ENCODE data around the gene PARP16.

Gene PARP16, protein sequence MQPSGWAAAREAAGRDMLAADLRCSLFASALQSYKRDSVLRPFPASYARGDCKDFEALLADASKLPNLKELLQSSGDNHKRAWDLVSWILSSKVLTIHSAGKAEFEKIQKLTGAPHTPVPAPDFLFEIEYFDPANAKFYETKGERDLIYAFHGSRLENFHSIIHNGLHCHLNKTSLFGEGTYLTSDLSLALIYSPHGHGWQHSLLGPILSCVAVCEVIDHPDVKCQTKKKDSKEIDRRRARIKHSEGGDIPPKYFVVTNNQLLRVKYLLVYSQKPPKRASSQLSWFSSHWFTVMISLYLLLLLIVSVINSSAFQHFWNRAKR

DNA sequence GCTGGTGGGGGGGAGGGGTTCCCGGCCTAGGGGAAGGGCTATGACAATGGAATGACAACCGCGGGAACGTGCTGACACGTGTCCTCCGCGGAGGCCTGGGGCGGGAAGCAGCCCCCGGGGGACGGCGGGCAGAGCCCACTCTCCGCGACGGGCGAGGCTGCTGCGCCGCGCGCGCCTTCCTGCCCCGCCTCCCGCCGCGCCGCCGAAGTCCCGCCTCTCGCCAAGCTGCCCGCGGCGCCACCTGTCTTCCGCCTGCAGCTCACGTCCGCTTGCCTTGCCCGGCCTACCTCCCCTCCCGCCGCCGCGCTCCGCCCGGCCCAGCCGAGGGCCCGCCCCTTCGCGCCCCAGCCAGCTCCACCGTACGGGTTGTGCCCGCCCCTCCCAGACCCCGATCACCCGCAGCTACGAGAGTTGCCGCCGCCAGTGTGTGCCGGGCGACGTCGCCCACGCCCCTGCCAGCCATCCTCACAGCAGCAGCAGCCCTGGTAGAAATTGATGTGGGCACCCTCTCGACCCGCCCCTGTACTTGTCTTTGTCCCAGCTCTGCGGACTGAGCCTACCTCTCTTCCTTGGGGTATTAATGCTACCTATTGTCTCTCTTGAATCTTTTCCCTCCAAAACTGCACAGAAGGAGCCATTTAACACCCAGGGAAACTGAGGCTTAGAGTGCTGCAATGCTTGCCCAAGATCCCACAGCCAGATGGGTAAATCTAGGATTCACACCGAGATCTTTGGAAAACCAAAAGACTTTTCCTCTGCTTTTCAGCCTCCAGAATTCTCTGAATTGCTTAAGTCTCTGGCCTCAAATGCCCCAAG, at the start of gene PARP16:
PARP16 (minus strand) TSS at position 180 of the 816 bp plus-strand sequence. CDS start 457 bp downstream, outside the sequence.
- CTCF ChIA-PET = interaction anchor here (0.6 to 7.9 kb wide), 12 partner anchors 8 to 585 kb away, joined by 3 to 80 read pairs (median 5); partner anchors contain the start of genes CILP and RNU5B-1
- Histone ChIP-seq H3K9me3 (ENCODE audit: control insufficient read depth, insufficient read depth, low read depth, low read length) (no peaks in the 10 kb centered on the region), H3K36me3 (ENCODE audit: control insufficient read depth in 2 of 2, insufficient read depth in 1 of 2, low read length in 2 of 2) (peaks cover 0 to 7% of the 10 kb centered on the region in 2 experiments; a peak in 2 of 3 replicates), H3K4me1 (ENCODE audit: control insufficient read depth, insufficient read depth, low read length) (no peaks in the 10 kb centered on the region; the same call in none of the 2 replicates), H3K4me3 (ENCODE audit: low read depth, low read length) (peak within 1 kb of the TSS; percentile 69), H3K27ac (ENCODE audit: extremely low read depth, low read depth, low read length) (peak within 1 kb of the TSS; percentile 64)
- POLR2A ChIA-PET = interaction anchor here (0.6 to 2.7 kb wide), 15 partner anchors 8 to 607 kb away, joined by 3 to 73 read pairs (median 4); partner anchors contain the start of genes CILP, CLPX, RNU5A-1 and RNU5B-1
- TF ChIP-seq ZNF311 (tag by site-specific recombination; IDR thresholded peaks at IDR 0.05; ENCODE audit: borderline replicate concordance) (no peak), KLF10 (tag by site-specific recombination; IDR thresholded peaks at IDR 0.05) (peak; percentile 94), ZNF521 (tag by site-specific recombination; IDR thresholded peaks at IDR 0.05) (no peak), ZNF302 (tag by site-specific recombination; IDR thresholded peaks at IDR 0.05; ENCODE audit: low read depth) (no peak), ZNF600 (tag by site-specific recombination; IDR thresholded peaks at IDR 0.05) (no peak), ZNF501 (tag by site-specific recombination; IDR thresholded peaks at IDR 0.05) (peak; percentile 51), ZNF292 (tag by site-specific recombination; IDR thresholded peaks at IDR 0.05; ENCODE audit: borderline replicate concordance, low read depth) (0 out of 2 replicates have a peak, but pooled peaks have one; percentile 25), BCL11B (tag by site-specific recombination; IDR thresholded peaks at IDR 0.05; ENCODE audit: low read depth) (no peak), SCRT2 (tag by site-specific recombination; IDR thresholded peaks at IDR 0.05) (0 out of 2 replicates have a peak, but pooled peaks have one; percentile 8), ZNF324 (tag by site-specific recombination; IDR thresholded peaks at IDR 0.05) (peak; percentile 68; the same call in 1 of the 2 replicates), ZNF184 (tag by site-specific recombination; IDR thresholded peaks at IDR 0.05) (peak; percentile 84), ZNF776 (tag by site-specific recombination; IDR thresholded peaks at IDR 0.05; ENCODE audit: borderline replicate concordance) (no peak), ZNF341 (tag by site-specific recombination; IDR thresholded peaks at IDR 0.05; ENCODE audit: low read depth) (peak; percentile 86), ZNF214 (tag by site-specific recombination; IDR thresholded peaks at IDR 0.05; ENCODE audit: borderline replicate concordance) (no peak), KLF16 (tag by site-specific recombination; IDR thresholded peaks at IDR 0.05) (no peak), PRDM1 (tag by site-specific recombination; IDR thresholded peaks at IDR 0.05) (no peak), MYNN (tag by site-specific recombination; IDR thresholded peaks at IDR 0.05; ENCODE audit: borderline replicate concordance) (no peak), ZNF792 (tag by site-specific recombination; IDR thresholded peaks at IDR 0.05) (no peak), ZNF791 (tag by site-specific recombination; IDR thresholded peaks at IDR 0.05) (no peak), ZSCAN23 (tag by site-specific recombination; IDR thresholded peaks at IDR 0.05) (peak; percentile 44), ZNF629 (tag by site-specific recombination; IDR thresholded peaks at IDR 0.05) (0 out of 2 replicates have a peak, but pooled peaks have one; percentile 20), KLF9 (tag by site-specific recombination; IDR thresholded peaks at IDR 0.05; ENCODE audit: low read depth) (peak; percentile 78), ZXDB (tag by site-specific recombination; IDR thresholded peaks at IDR 0.05) (peak; percentile 57), ZNF660 (tag by site-specific recombination; IDR thresholded peaks at IDR 0.05) (peak; percentile 89), ZNF23 (tag by site-specific recombination; IDR thresholded peaks at IDR 0.05; ENCODE audit: borderline replicate concordance) (no peak)
- TF ChIP-seq, protein P1, sequence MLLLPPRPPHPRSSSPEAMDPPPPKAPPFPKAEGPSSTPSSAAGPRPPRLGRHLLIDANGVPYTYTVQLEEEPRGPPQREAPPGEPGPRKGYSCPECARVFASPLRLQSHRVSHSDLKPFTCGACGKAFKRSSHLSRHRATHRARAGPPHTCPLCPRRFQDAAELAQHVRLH (tag by site-specific recombination; IDR thresholded peaks at IDR 0.05) = no peak; the same call in 1 of the 2 replicates
- TF ChIP-seq, protein P2, sequence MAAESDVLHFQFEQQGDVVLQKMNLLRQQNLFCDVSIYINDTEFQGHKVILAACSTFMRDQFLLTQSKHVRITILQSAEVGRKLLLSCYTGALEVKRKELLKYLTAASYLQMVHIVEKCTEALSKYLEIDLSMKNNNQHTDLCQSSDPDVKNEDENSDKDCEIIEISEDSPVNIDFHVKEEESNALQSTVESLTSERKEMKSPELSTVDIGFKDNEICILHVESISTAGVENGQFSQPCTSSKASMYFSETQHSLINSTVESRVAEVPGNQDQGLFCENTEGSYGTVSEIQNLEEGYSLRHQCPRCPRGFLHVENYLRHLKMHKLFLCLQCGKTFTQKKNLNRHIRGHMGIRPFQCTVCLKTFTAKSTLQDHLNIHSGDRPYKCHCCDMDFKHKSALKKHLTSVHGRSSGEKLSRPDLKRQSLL (tag by site-specific recombination; IDR thresholded peaks at IDR 0.05) = peak; percentile 64; the same call in 1 of the 2 replicates
- TF ChIP-seq, protein P3, sequence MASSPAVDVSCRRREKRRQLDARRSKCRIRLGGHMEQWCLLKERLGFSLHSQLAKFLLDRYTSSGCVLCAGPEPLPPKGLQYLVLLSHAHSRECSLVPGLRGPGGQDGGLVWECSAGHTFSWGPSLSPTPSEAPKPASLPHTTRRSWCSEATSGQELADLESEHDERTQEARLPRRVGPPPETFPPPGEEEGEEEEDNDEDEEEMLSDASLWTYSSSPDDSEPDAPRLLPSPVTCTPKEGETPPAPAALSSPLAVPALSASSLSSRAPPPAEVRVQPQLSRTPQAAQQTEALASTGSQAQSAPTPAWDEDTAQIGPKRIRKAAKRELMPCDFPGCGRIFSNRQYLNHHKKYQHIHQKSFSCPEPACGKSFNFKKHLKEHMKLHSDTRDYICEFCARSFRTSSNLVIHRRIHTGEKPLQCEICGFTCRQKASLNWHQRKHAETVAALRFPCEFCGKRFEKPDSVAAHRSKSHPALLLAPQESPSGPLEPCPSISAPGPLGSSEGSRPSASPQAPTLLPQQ (tag by site-specific recombination; IDR thresholded peaks at IDR 0.05) = peak; percentile 50; the same call in 1 of the 2 replicates
- TF ChIP-seq, protein P4, sequence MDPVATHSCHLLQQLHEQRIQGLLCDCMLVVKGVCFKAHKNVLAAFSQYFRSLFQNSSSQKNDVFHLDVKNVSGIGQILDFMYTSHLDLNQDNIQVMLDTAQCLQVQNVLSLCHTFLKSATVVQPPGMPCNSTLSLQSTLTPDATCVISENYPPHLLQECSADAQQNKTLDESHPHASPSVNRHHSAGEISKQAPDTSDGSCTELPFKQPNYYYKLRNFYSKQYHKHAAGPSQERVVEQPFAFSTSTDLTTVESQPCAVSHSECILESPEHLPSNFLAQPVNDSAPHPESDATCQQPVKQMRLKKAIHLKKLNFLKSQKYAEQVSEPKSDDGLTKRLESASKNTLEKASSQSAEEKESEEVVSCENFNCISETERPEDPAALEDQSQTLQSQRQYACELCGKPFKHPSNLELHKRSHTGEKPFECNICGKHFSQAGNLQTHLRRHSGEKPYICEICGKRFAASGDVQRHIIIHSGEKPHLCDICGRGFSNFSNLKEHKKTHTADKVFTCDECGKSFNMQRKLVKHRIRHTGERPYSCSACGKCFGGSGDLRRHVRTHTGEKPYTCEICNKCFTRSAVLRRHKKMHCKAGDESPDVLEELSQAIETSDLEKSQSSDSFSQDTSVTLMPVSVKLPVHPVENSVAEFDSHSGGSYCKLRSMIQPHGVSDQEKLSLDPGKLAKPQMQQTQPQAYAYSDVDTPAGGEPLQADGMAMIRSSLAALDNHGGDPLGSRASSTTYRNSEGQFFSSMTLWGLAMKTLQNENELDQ (tag by site-specific recombination; IDR thresholded peaks at IDR 0.05; ENCODE audit: low read depth) = no peak
- TF ChIP-seq, protein P5, sequence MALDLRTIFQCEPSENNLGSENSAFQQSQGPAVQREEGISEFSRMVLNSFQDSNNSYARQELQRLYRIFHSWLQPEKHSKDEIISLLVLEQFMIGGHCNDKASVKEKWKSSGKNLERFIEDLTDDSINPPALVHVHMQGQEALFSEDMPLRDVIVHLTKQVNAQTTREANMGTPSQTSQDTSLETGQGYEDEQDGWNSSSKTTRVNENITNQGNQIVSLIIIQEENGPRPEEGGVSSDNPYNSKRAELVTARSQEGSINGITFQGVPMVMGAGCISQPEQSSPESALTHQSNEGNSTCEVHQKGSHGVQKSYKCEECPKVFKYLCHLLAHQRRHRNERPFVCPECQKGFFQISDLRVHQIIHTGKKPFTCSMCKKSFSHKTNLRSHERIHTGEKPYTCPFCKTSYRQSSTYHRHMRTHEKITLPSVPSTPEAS (tag by site-specific recombination; IDR thresholded peaks at IDR 0.05) = peak; percentile 62
